DOHH2 (cell line): ENCODE data around the gene DESI2.
A peak's percentile ranks its signal among the peaks of the same experiment; 100 is the strongest.

ENCODE experiments used
- H3F3A ChIP-seq: fragments of 200-600 bp; sonication (generic), shearing (Covaris generic); 2 replicates; pipeline ENCODE4 v1.6.0; 2016; ENCODE audit warnings: antibody characterized with exemption, mild to moderate bottlenecking; ENCODE audit not compliant: control insufficient read depth, insufficient read depth
- H3K27ac ChIP-seq: fragments of 200-600 bp; sonication (generic); 2 replicates; pipeline ENCODE4 v1.5.1; 2014; ENCODE audit warnings: low read depth, mild to moderate bottlenecking, low read length, moderate library complexity
- H3K27me3 ChIP-seq: fragments of 200-600 bp; sonication (generic); 2 replicates; pipeline ENCODE4 v1.6.1; 2014; ENCODE audit warnings: mild to moderate bottlenecking, low read length, mixed read lengths; ENCODE audit not compliant: control insufficient read depth
- H3K36me3 ChIP-seq: fragments of 200-600 bp; sonication (generic); 2 replicates; pipeline ENCODE4 v1.6.1; 2014; ENCODE audit warnings: mild to moderate bottlenecking, low read length, moderate library complexity, mixed read lengths; ENCODE audit not compliant: control insufficient read depth
- H3K4me1 ChIP-seq: fragments of 200-600 bp; sonication (generic); 2 replicates; pipeline ENCODE4 v1.6.1; 2014; ENCODE audit warnings: mild to moderate bottlenecking, low read length, mixed read lengths; ENCODE audit not compliant: control insufficient read depth
- H3K4me2 ChIP-seq: fragments of 200-600 bp; sonication (generic); 2 replicates; pipeline ENCODE4 v1.6.0; 2014; ENCODE audit warnings: mild to moderate bottlenecking, low read length, moderate library complexity
- H3K4me3 ChIP-seq: fragments of 200-600 bp; sonication (generic); 2 replicates; pipeline ENCODE4 v1.5.1; 2014; ENCODE audit warnings: mild to moderate bottlenecking, low read length, mixed read lengths
- H3K79me2 ChIP-seq: fragments of 200-600 bp; sonication (generic); 2 replicates; pipeline ENCODE4 v1.6.1; 2014; ENCODE audit warnings: mild to moderate bottlenecking, low read length, mixed read lengths; ENCODE audit not compliant: control insufficient read depth
- H3K9me2 ChIP-seq: fragments of 200-600 bp; sonication (generic); replicated peaks from 2 replicates; pipeline ENCODE4 v1.6.1; 2014; ENCODE audit warnings: mild to moderate bottlenecking, low read length, mixed read lengths; ENCODE audit not compliant: control insufficient read depth
- H3K9me3 ChIP-seq: fragments of 200-600 bp; sonication (generic); 2 replicates; pipeline ENCODE4 v1.6.1; 2014; ENCODE audit warnings: antibody characterized with exemption, low read length, mixed read lengths; ENCODE audit not compliant: control insufficient read depth, insufficient read depth
- H4K20me1 ChIP-seq: fragments of 200-600 bp; sonication (generic); 2 replicates; pipeline ENCODE4 v1.6.0; 2014; ENCODE audit warnings: low read depth, mild to moderate bottlenecking, antibody characterized with exemption, low read length, moderate library complexity; ENCODE audit not compliant: control insufficient read depth, insufficient read depth
- CTCF ChIP-seq: fragments of 200-600 bp; sonication (generic); IDR thresholded peaks from one replicate; pipeline ENCODE4 v1.5.1; 2014; ENCODE audit warnings: antibody characterized with exemption, mild to moderate bottlenecking, low read depth, low read length; ENCODE audit not compliant: poor library complexity, severe bottlenecking
- EZH2phosphoT487 ChIP-seq: fragments of 200-600 bp; sonication (generic); IDR thresholded peaks from 2 replicates; pipeline ENCODE4 v1.6.1; 2017; ENCODE audit warnings: borderline replicate concordance, mild to moderate bottlenecking, antibody characterized with exemption, low read length, moderate library complexity, mixed read lengths

Gene DESI2

GRCh38 chr1:244730934-244731434 lies 78.1 kb downstream of the DESI2 start:
- Histone ChIP-seq H3K79me2 (no peaks in the 10 kb centered on the region), H3K27me3 (no peaks in the 10 kb centered on the region), H3K4me2 (peak overlapping the region; percentile 79), H3K9me3 (peaks cover 12% of the 10 kb centered on the region), H4K20me1 (no peaks in the 10 kb centered on the region), H3K4me1 (peaks cover 71% of the 10 kb centered on the region), H3K4me3 (peak overlapping the region; percentile 62), H3K9me2 (no peaks in the 10 kb centered on the region), H3K27ac (no peak overlapping the region), H3F3A (peaks cover 25% of the 10 kb centered on the region), H3K36me3 (peaks cover 7% of the 10 kb centered on the region)
- no peak for TF ChIP-seq CTCF
- TF ChIP-seq EZH2phosphoT487 = no peak

- Histone ChIP-seq H3K27me3 (no peaks in the 10 kb centered on the region), H3K36me3 (peaks cover 7% of the 10 kb centered on the region), H4K20me1 (no peaks in the 10 kb centered on the region), H3K4me3 (no peak overlapping the region), H3K9me2 (no peaks in the 10 kb centered on the region), H3K4me2 (no peak overlapping the region), H3K27ac (no peak overlapping the region), H3F3A (peaks cover 25% of the 10 kb centered on the region), H3K4me1 (peaks cover 77% of the 10 kb centered on the region), H3K79me2 (no peaks in the 10 kb centered on the region), H3K9me3 (peaks cover 14% of the 10 kb centered on the region)
- TF ChIP-seq EZH2phosphoT487 (no peak), CTCF (no peak)
Measured at GRCh38 chr1:244731651-244732050, 78.7 kb downstream of the DESI2 start.

GRCh38 chr1:244732851-244733450 lies 80.0 kb downstream of the DESI2 start:
- H3K79me2 ChIP-seq = no peaks in the 10 kb centered on the region
- peaks cover 7% of the 10 kb centered on the region for H3K36me3 ChIP-seq
- peaks cover 23% of the 10 kb centered on the region for H3F3A ChIP-seq
- peaks cover 14% of the 10 kb centered on the region for H3K9me3 ChIP-seq
- H3K4me3 ChIP-seq = no peak overlapping the region
- no peaks in the 10 kb centered on the region for H4K20me1 ChIP-seq
- H3K4me1 ChIP-seq = peaks cover 77% of the 10 kb centered on the region
- H3K27me3 ChIP-seq = no peaks in the 10 kb centered on the region
- TF ChIP-seq CTCF (no peak), EZH2phosphoT487 (no peak)
- H3K9me2 ChIP-seq = no peaks in the 10 kb centered on the region
- H3K4me2 ChIP-seq = no peak overlapping the region
- no peak overlapping the region for H3K27ac ChIP-seq
